BLaER1 (cell line): ENCODE data around the gene ZIC2.
A peak's percentile ranks its signal among the peaks of the same experiment; 100 is the strongest.

ENCODE experiments used
- H3K27ac ChIP-seq: shearing (Covaris generic); formaldehyde crosslinking; 2 replicates; pipeline ENCODE4 v1.8.1; 2022
- H3K27me3 ChIP-seq: shearing (Covaris generic); formaldehyde crosslinking; 2 replicates; pipeline ENCODE4 v1.8.1; 2022
- H3K36me3 ChIP-seq: shearing (Covaris generic); formaldehyde crosslinking; 2 replicates; pipeline ENCODE4 v1.8.1; 2022
- H3K4me1 ChIP-seq: shearing (Covaris generic); formaldehyde crosslinking; 2 replicates; pipeline ENCODE4 v1.8.1; 2022
- H3K4me2 ChIP-seq: shearing (Covaris generic); formaldehyde crosslinking; 2 replicates; pipeline ENCODE4 v1.8.1; 2022
- H3K4me3 ChIP-seq: shearing (Covaris generic); formaldehyde crosslinking; 2 replicates; pipeline ENCODE4 v1.8.1; 2022
- H3K9ac ChIP-seq: shearing (Covaris generic); formaldehyde crosslinking; 2 replicates; pipeline ENCODE4 v1.8.1; 2022
- H3K9me3 ChIP-seq: shearing (Covaris generic); formaldehyde crosslinking; 2 replicates; pipeline ENCODE4 v1.8.1; 2022
- H4K20me1 ChIP-seq: shearing (Covaris generic); formaldehyde crosslinking; 2 replicates; pipeline ENCODE4 v1.8.1; 2022
- Cebpa-rat ChIP-seq: shearing (Covaris generic); IDR thresholded peaks from 2 replicates; pipeline ENCODE4 v1.8.1; 2022

The ZIC2 gene

GRCh38 chr13:99979453-99980200 is 2.0 kb upstream of the ZIC2 start:
- H3K27me3 ChIP-seq = peaks cover 99% of the 10 kb centered on the region
- H3K9ac ChIP-seq = no peak overlapping the region
- H3K27ac ChIP-seq = no peak overlapping the region

GRCh38 chr13:99980201-99980823 is 1.3 kb upstream of the ZIC2 start:
- peaks cover 99% of the 10 kb centered on the region for H3K27me3 ChIP-seq
- H3K4me2 ChIP-seq = peak overlapping the region; percentile 94
- peaks cover 14% of the 10 kb centered on the region for H3K4me1 ChIP-seq

More at GRCh38 chr13:99979453-99980200, 2.0 kb upstream of the ZIC2 start:
- Histone ChIP-seq H4K20me1 (peaks cover 91% of the 10 kb centered on the region), H3K36me3 (no peaks in the 10 kb centered on the region), H3K9me3 (peaks cover 38% of the 10 kb centered on the region), H3K4me1 (peaks cover 14% of the 10 kb centered on the region), H3K4me3 (peak overlapping the region; percentile 55), H3K4me2 (peak overlapping the region; percentile 79)
- TF ChIP-seq Cebpa-rat = no peak

GRCh38 chr13:99980824-99981734 is 505 bp upstream of the ZIC2 start:
- TF ChIP-seq Cebpa-rat = no peak
- Histone ChIP-seq H3K27ac (no peak overlapping the region), H3K4me2 (peak overlapping the region; percentile 94)

More at GRCh38 chr13:99980201-99980823, 1.3 kb upstream of the ZIC2 start:
- H3K9ac ChIP-seq = no peak overlapping the region
- H4K20me1 ChIP-seq = peaks cover 91% of the 10 kb centered on the region
- no peak for TF ChIP-seq Cebpa-rat
- peak overlapping the region; percentile 66 for H3K4me3 ChIP-seq
- no peak overlapping the region for H3K27ac ChIP-seq
- H3K9me3 ChIP-seq = peaks cover 31% of the 10 kb centered on the region
- H3K36me3 ChIP-seq = no peaks in the 10 kb centered on the region

GRCh38 chr13:99982036-99982730 is 599 bp downstream of the ZIC2 start:
- H3K4me3 ChIP-seq = peak overlapping the region; percentile 55
- no peak overlapping the region for H3K27ac ChIP-seq
- H3K4me1 ChIP-seq = peaks cover 14% of the 10 kb centered on the region
- H3K9me3 ChIP-seq = peaks cover 19% of the 10 kb centered on the region
- TF ChIP-seq Cebpa-rat = no peak
- H3K4me2 ChIP-seq = peak overlapping the region; percentile 94
- H4K20me1 ChIP-seq = peaks cover 90% of the 10 kb centered on the region
- H3K27me3 ChIP-seq = peaks cover 99% of the 10 kb centered on the region
- H3K9ac ChIP-seq = no peak overlapping the region
- H3K36me3 ChIP-seq = no peaks in the 10 kb centered on the region

More at GRCh38 chr13:99980824-99981734, 505 bp upstream of the ZIC2 start:
- peak overlapping the region; percentile 66 for H3K4me3 ChIP-seq
- peaks cover 14% of the 10 kb centered on the region for H3K4me1 ChIP-seq
- H3K36me3 ChIP-seq = no peaks in the 10 kb centered on the region
- peaks cover 90% of the 10 kb centered on the region for H4K20me1 ChIP-seq
- H3K9me3 ChIP-seq = peaks cover 23% of the 10 kb centered on the region
- H3K27me3 ChIP-seq = peaks cover 99% of the 10 kb centered on the region
- no peak overlapping the region for H3K9ac ChIP-seq

GRCh38 chr13:99982731-99983498 is 1.3 kb downstream of the ZIC2 start:
- Histone ChIP-seq H4K20me1 (peaks cover 90% of the 10 kb centered on the region), H3K4me1 (peaks cover 14% of the 10 kb centered on the region), H3K36me3 (no peaks in the 10 kb centered on the region), H3K27ac (no peak overlapping the region), H3K9me3 (peaks cover 19% of the 10 kb centered on the region), H3K4me2 (no peak overlapping the region), H3K9ac (no peak overlapping the region), H3K4me3 (peak overlapping the region; percentile 55; the same call in 1 of the 2 replicates), H3K27me3 (peaks cover 99% of the 10 kb centered on the region)
- no peak for TF ChIP-seq Cebpa-rat

- Histone ChIP-seq H4K20me1 (peaks cover 89% of the 10 kb centered on the region), H3K9ac (no peak overlapping the region), H3K4me3 (no peak overlapping the region)
Observed at GRCh38 chr13:99983499-99984401, 2.2 kb downstream of the ZIC2 start.

GRCh38 chr13:99984461-99985240 is 3.1 kb downstream of the ZIC2 start:
- no peak overlapping the region for H3K4me2 ChIP-seq
- peaks cover 26% of the 10 kb centered on the region for H3K9me3 ChIP-seq
- no peak for TF ChIP-seq Cebpa-rat
- no peak overlapping the region for H3K4me3 ChIP-seq
- peaks cover 14% of the 10 kb centered on the region for H3K4me1 ChIP-seq
- peaks cover 99% of the 10 kb centered on the region for H3K27me3 ChIP-seq
- peaks cover 87% of the 10 kb centered on the region for H4K20me1 ChIP-seq
- no peak overlapping the region for H3K9ac ChIP-seq
- no peak overlapping the region for H3K27ac ChIP-seq
- H3K36me3 ChIP-seq = no peaks in the 10 kb centered on the region

More at GRCh38 chr13:99983499-99984401, 2.2 kb downstream of the ZIC2 start:
- no peak overlapping the region for H3K4me2 ChIP-seq
- peaks cover 19% of the 10 kb centered on the region for H3K9me3 ChIP-seq
- H3K36me3 ChIP-seq = no peaks in the 10 kb centered on the region
- H3K27ac ChIP-seq = no peak overlapping the region
- no peak for TF ChIP-seq Cebpa-rat
- H3K4me1 ChIP-seq = peaks cover 14% of the 10 kb centered on the region
- H3K27me3 ChIP-seq = peaks cover 99% of the 10 kb centered on the region
